Breast epithelium (tissue), 3 donors: Measurements from ENCODE around the gene PDSS2.

Source experiments
- POLR2A ChIP-seq: fragments of 450-650 bp; IDR thresholded peaks from one replicate; pipeline ENCODE4 v1.6.1; 2016; ENCODE audit warnings: antibody characterized with exemption, mild to moderate bottlenecking, moderate library complexity
- POLR2AphosphoS5 ChIP-seq, 3 donors: sonication (generic); formaldehyde crosslinking; IDR thresholded peaks; one replicate each; pipeline ENCODE4 v1.6.1; 2017; ENCODE audit warnings: antibody characterized with exemption in 3 of 3
- TF ChIP-seq, protein P1 (sequence below), 3 donors: fragments of 450-650 bp; IDR thresholded peaks; one replicate each; pipeline ENCODE4 v1.5.1; 2016 to 2017; ENCODE audit warnings: antibody characterized with exemption in 3 of 3, mild to moderate bottlenecking in 3 of 3, moderate library complexity in 3 of 3

- TF ChIP-seq, protein P1, sequence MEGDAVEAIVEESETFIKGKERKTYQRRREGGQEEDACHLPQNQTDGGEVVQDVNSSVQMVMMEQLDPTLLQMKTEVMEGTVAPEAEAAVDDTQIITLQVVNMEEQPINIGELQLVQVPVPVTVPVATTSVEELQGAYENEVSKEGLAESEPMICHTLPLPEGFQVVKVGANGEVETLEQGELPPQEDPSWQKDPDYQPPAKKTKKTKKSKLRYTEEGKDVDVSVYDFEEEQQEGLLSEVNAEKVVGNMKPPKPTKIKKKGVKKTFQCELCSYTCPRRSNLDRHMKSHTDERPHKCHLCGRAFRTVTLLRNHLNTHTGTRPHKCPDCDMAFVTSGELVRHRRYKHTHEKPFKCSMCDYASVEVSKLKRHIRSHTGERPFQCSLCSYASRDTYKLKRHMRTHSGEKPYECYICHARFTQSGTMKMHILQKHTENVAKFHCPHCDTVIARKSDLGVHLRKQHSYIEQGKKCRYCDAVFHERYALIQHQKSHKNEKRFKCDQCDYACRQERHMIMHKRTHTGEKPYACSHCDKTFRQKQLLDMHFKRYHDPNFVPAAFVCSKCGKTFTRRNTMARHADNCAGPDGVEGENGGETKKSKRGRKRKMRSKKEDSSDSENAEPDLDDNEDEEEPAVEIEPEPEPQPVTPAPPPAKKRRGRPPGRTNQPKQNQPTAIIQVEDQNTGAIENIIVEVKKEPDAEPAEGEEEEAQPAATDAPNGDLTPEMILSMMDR (IDR thresholded peaks at IDR 0.05), result no peak
- no peak for TF ChIP-seq POLR2A
- no peak for TF ChIP-seq POLR2AphosphoS5 (IDR thresholded peaks at IDR 0.05)
Measured at GRCh38 chr6:107386904-107387303, 72.5 kb downstream of the PDSS2 start.
